ENCODE results near the gene CDK5RAP3. TPM values are rescaled to one million over a fixed set of nuclear protein-coding genes. Genes with fewer than 3 reads are reported as not detected.
A peak's percentile ranks its signal among the peaks of the same experiment; 100 is the strongest.

CDK5RAP3 gene
- polyA plus RNA-seq, 2 of the 4 experiments (the other 2 are of a cell fraction), result 124 to 165 TPM

DNA sequence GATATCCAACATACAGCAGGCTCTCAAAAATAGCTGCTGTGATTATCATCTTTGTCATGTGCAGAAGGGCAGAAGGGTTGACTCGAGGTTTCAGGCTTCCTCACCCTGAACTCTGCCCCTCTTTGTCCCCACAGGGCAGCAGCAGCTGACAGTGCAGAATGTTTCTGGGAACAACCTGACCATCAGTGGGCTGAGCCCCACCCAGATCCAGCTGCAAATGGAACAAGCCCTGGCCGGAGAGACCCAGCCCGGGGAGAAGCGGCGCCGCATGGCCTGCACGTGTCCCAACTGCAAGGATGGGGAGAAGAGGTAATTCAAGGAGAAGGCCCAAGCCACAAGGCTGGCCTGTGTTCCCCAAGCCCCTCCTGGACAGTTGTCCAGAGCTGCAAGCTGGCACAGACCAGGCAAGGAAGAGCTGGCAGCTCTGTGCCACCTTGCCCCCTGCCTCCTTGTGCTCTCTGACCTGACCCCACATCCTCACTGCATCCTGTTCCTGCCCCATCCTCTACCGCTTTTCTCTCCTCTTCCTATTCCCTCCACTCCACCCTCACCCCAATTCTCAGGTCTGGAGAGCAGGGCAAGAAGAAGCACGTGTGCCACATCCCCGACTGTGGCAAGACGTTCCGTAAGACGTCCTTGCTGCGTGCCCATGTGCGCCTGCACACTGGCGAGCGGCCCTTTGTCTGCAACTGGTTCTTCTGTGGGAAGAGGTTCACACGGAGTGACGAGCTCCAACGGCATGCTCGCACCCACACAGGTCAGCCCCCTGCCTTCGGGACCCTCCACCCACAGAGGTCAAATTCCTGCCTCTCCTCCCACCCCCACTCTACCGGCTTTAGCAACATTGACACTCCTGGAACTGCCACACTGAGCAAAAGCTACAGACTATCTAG is 45.9 kb upstream of the CDK5RAP3 start:
- Histone ChIP-seq H3K27ac (no peak overlapping the region), H3K4me3 (no peak overlapping the region), H3K9me3 (no peaks in the 10 kb centered on the region), H3K4me1 (no peaks in the 10 kb centered on the region), H3K4me2 (no peak overlapping the region)
- FAIRE-seq (no peak), DNase-seq (ENCODE audit: low read depth in 1 of 2, low spot score in 1 of 2) (no peak), ATAC-seq (no peak; a peak in 1 of 6 replicates)
- ChIA-PET POLR2A (interaction anchor here (0.6 kb wide), 1 partner anchor 12 kb away, joined by 3 read pairs; no protein-coding TSS in a partner anchor), CTCF (interaction anchor here (0.8 to 21.7 kb wide), 6 partner anchors 8 to 93 kb away, joined by 3 to 320 read pairs (median 6); partner anchors contain the start of genes CDK5RAP3 and PNPO)
- 88% methylated on average over 22 of the region's 23 CpGs for WGBS (ENCODE audit: missing lambda C conversion rate)
- TF ChIP-seq RNF2 (IDR thresholded peaks at IDR 0.05; ENCODE audit: borderline replicate concordance, low read depth), result no peak
- no peak for TF ChIP-seq KDM1A (IDR thresholded peaks at IDR 0.05; ENCODE audit: low read depth)
- TF ChIP-seq POLR2A (IDR thresholded peaks at IDR 0.05; ENCODE audit: low read length), result 0 out of 2 replicates have a peak, but pooled peaks have one; percentile 16
- no peak for TF ChIP-seq KDM5A (IDR thresholded peaks at IDR 0.05)
- TF ChIP-seq GATA3 (IDR thresholded peaks at IDR 0.05; ENCODE audit: borderline replicate concordance), result no peak
- TF ChIP-seq RFX5 (IDR thresholded peaks at IDR 0.05), result no peak

DNA sequence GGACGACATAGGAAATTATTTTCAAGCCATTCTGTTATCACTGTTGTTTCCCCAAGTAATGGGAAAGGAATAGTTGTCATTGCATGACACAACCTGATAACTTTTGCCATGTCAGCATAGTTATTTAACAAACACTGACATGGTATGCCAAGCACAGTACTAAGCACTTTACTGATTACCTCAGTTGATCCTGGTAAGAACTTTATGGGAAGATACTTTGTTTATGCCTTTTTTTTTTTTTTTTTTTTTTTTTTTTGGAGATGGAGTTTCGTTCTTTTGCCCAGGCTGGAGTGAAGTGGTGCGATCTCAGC is 45.3 kb upstream of the CDK5RAP3 start:
- TF ChIP-seq FOSB (CRISPR knock-in tag; IDR thresholded peaks at IDR 0.05), result no peak
- no peak for TF ChIP-seq NPAS2 (CRISPR knock-in tag; IDR thresholded peaks at IDR 0.05; ENCODE audit: borderline replicate concordance)
- peak; percentile 94 for TF ChIP-seq MAFK (IDR thresholded peaks at IDR 0.05; ENCODE audit: partially characterized antibody)
- Histone ChIP-seq H3K4me2 (no peak overlapping the region), H3K27ac (no peak overlapping the region), H3K9me3 (no peaks in the 10 kb centered on the region), H3K4me1 (no peaks in the 10 kb centered on the region), H3K4me3 (no peak overlapping the region)
- no peak for FAIRE-seq
- ATAC-seq, result no peak
- WGBS (ENCODE audit: missing lambda C conversion rate), result 96% methylated on average over 3 of the region's 3 CpGs
- POLR2A ChIA-PET, result interaction anchor here (0.6 kb wide), 1 partner anchor 11 kb away, joined by 3 read pairs; no protein-coding TSS in a partner anchor
- CTCF ChIA-PET, result interaction anchor here (0.7 to 21.7 kb wide), 8 partner anchors 20 to 143 kb away, joined by 3 to 320 read pairs (median 4); partner anchors contain the start of genes CDK5RAP3, PNPO and SCRN2
- no peak for DNase-seq (ENCODE audit: low read depth in 1 of 2, low spot score in 1 of 2)

DNA sequence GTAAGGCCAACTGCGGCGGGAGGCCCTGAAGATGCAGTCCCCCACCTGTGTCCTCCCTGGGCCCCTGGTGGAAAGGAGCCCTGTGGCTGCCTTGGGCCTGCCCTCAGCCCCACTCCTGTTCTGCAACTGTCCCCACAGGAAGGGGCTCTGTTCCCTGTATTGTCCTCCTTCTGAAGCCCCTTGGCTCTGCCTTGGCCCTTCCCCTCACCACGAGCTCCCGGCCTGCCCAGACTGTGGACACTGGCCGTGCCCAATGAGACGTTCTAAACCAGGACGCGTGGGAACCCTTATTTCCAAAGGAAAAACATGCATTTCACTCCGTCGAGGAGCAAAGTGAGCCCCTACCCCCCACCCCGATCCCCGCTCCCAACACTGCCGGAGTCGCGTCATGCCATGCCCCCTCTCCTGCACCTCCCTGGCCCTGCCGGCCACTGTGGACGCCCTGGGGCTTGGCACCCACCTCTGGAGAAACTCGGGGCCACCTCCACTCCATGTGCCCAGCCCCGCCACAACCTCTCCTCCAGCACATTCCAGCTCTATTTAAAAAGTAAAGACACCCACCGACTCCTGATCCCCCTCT is 43.0 kb upstream of the CDK5RAP3 start:
- 90% methylated on average over 18 of the region's 20 CpGs for WGBS (ENCODE audit: missing lambda C conversion rate)
- no peaks in the 10 kb centered on the region for H3K9me3 ChIP-seq
- DNase-seq (ENCODE audit: low read depth in 1 of 2, low spot score in 1 of 2) (no peak), FAIRE-seq (no peak), ATAC-seq (no peak)
- H3K27ac ChIP-seq, result no peak overlapping the region
- no peak overlapping the region for H3K4me2 ChIP-seq
- CTCF ChIA-PET, result interaction anchor here (1.0 to 21.7 kb wide), 2 partner anchors 18 to 37 kb away, joined by 3 to 320 read pairs; partner anchors contain the start of gene PNPO
- TF ChIP-seq ZC3H11A (IDR thresholded peaks at IDR 0.05) (no peak), CHD2 (IDR thresholded peaks at IDR 0.05; ENCODE audit: low read length, partially characterized antibody) (no peak), RARB (CRISPR knock-in tag; IDR thresholded peaks at IDR 0.05) (no peak), RCOR1 (IDR thresholded peaks at IDR 0.05; ENCODE audit: low read depth, low read length) (no peak), MAFK (IDR thresholded peaks at IDR 0.05; ENCODE audit: partially characterized antibody) (no peak), NFE2L2 (conservative IDR thresholded peaks at IDR 0.05; ENCODE audit: low read length) (no peak), PHF8 (IDR thresholded peaks at IDR 0.05; ENCODE audit: borderline replicate concordance, low read depth) (no peak), ZSCAN20 (CRISPR knock-in tag; IDR thresholded peaks at IDR 0.05) (no peak), KDM1A (IDR thresholded peaks at IDR 0.05; ENCODE audit: low read depth) (no peak), ZFP36 (IDR thresholded peaks at IDR 0.05; ENCODE audit: borderline replicate concordance, partially characterized antibody) (no peak), FOSB (CRISPR knock-in tag; IDR thresholded peaks at IDR 0.05) (no peak), SREBF2 (IDR thresholded peaks at IDR 0.05) (no peak), CBX8 (IDR thresholded peaks at IDR 0.05) (no peak)
- no peak overlapping the region for H3K4me3 ChIP-seq
- POLR2A ChIA-PET, result no interaction called here
- H3K4me1 ChIP-seq, result peaks cover 2% of the 10 kb centered on the region; the same call in 1 of the 3 replicates

DNA sequence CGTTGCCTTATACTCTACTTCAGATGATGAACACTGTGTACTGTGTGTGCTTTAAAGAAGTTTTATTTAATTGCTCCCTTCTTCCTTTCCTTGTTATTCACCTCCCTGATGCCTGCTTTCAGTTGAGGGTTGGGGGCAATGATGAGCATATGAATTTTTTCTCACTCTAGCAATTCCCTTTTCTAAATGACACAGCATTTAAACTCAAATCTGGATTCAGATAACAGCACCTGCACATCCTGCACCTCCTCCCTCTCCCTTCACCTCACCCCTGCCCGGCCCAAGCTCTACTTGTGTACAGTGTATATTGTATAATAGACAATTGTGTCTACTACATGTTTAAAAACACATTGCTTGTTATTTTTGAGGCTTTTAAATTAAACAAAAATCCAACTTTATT is 42.5 kb upstream of the CDK5RAP3 start:
- no peak overlapping the region for H3K4me3 ChIP-seq
- WGBS (ENCODE audit: missing lambda C conversion rate), result 68% methylated on average over 2 of the region's 2 CpGs
- no peak overlapping the region for H3K4me2 ChIP-seq
- DNase-seq (ENCODE audit: low read depth in 1 of 2, low spot score in 1 of 2) (no peak), ATAC-seq (no peak), FAIRE-seq (no peak)
- H3K4me1 ChIP-seq, result peaks cover 2% of the 10 kb centered on the region; the same call in 1 of the 3 replicates
- no peaks in the 10 kb centered on the region for H3K9me3 ChIP-seq
- POLR2A ChIA-PET, result interaction anchor here (1.6 kb wide), 1 partner anchor 13 kb away, joined by 13 read pairs; the partner anchor contains the start of gene PNPO
- H3K27ac ChIP-seq, result no peak overlapping the region
- CTCF ChIA-PET, result interaction anchor here (1.2 to 21.7 kb wide), 5 partner anchors 10 to 42 kb away, joined by 3 to 320 read pairs (median 4); partner anchors contain the start of genes CDK5RAP3 and PNPO
- TF ChIP-seq TFCP2L1 (CRISPR knock-in tag; IDR thresholded peaks at IDR 0.05), result no peak
- no peak for TF ChIP-seq JUNB (IDR thresholded peaks at IDR 0.05)
- no peak for TF ChIP-seq FOSL2 (IDR thresholded peaks at IDR 0.05)
- no peak for TF ChIP-seq FOSL2 (CRISPR knock-in tag; IDR thresholded peaks at IDR 0.05)
- no peak for TF ChIP-seq CHD2 (IDR thresholded peaks at IDR 0.05; ENCODE audit: low read length, partially characterized antibody)
- TF ChIP-seq, protein P1, sequence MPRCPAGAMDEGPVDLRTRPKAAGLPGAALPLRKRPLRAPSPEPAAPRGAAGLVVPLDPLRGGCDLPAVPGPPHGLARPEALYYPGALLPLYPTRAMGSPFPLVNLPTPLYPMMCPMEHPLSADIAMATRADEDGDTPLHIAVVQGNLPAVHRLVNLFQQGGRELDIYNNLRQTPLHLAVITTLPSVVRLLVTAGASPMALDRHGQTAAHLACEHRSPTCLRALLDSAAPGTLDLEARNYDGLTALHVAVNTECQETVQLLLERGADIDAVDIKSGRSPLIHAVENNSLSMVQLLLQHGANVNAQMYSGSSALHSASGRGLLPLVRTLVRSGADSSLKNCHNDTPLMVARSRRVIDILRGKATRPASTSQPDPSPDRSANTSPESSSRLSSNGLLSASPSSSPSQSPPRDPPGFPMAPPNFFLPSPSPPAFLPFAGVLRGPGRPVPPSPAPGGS (IDR thresholded peaks at IDR 0.05), result no peak
- TF ChIP-seq, protein P2, sequence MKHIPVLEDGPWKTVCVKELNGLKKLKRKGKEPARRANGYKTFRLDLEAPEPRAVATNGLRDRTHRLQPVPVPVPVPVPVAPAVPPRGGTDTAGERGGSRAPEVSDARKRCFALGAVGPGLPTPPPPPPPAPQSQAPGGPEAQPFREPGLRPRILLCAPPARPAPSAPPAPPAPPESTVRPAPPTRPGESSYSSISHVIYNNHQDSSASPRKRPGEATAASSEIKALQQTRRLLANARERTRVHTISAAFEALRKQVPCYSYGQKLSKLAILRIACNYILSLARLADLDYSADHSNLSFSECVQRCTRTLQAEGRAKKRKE (CRISPR knock-in tag; IDR thresholded peaks at IDR 0.05; ENCODE audit: low read depth), result no peak
- no peak for TF ChIP-seq SMC3 (IDR thresholded peaks at IDR 0.05)
- TF ChIP-seq NR3C1 (IDR thresholded peaks at IDR 0.05), result no peak
- TF ChIP-seq POLR2AphosphoS2 (conservative IDR thresholded peaks at IDR 0.05; ENCODE audit: low read length), result no peak
- TF ChIP-seq NFE2L2 (conservative IDR thresholded peaks at IDR 0.05; ENCODE audit: low read length), result no peak
- TF ChIP-seq RAD21 (conservative IDR thresholded peaks at IDR 0.05 in 1 of 2, IDR thresholded peaks at IDR 0.05 in 1 of 2), result no peak
- no peak for TF ChIP-seq RNF2 (IDR thresholded peaks at IDR 0.05; ENCODE audit: borderline replicate concordance, low read depth)
- TF ChIP-seq ZC3H11A (IDR thresholded peaks at IDR 0.05), result no peak
- TF ChIP-seq KDM5A (IDR thresholded peaks at IDR 0.05), result no peak
